Measurements from ENCODE around the gene ITPR1. TPM values are rescaled to one million over a fixed set of nuclear protein-coding genes. Genes with fewer than 3 reads are reported as not detected.

Gene ITPR1
- total and polyA plus RNA-seq, 2 of the 4 experiments (the other 2 are of a cell fraction) = 1.8 to 5.7 TPM

- Histone ChIP-seq H2AK9ac (replicated peaks; ENCODE audit: low read depth, low read length, poor library complexity) (no peak overlapping the region), H3K9me3 (ENCODE audit: control insufficient read depth, insufficient read depth, low read length) (no peaks in the 10 kb centered on the region), H3K23ac (ENCODE audit: low read depth, low read length) (no peak overlapping the region), H3K36me3 (ENCODE audit: control insufficient read depth, insufficient read depth, low read length) (no peaks in the 10 kb centered on the region), H2AFZ (replicated peaks; ENCODE audit: low read length, poor library complexity) (no peak overlapping the region), H4K91ac (ENCODE audit: insufficient read depth, low read depth, low read length) (no peak overlapping the region), H3K9ac (ENCODE audit: low read depth, low read length) (no peak overlapping the region), H3K9me1 (ENCODE audit: insufficient read depth, low read length) (no peaks in the 10 kb centered on the region), H4K20me1 (ENCODE audit: insufficient read depth, low read length) (no peaks in the 10 kb centered on the region), H3K4me1 (ENCODE audit: control insufficient read depth, insufficient read depth, low read length) (no peaks in the 10 kb centered on the region; the same call in 1 of the 2 replicates), H3K4ac (ENCODE audit: low read depth, low read length) (no peak overlapping the region), H3K4me2 (ENCODE audit: low read depth, low read length) (no peak overlapping the region), H3K14ac (replicated peaks; ENCODE audit: low read depth, low read length) (no peak overlapping the region), H2AK5ac (ENCODE audit: low read depth, low read length) (no peak overlapping the region), H3K56ac (ENCODE audit: extremely low read depth, insufficient read depth, low read length) (no peak overlapping the region), H3K18ac (ENCODE audit: low read depth, low read length) (no peak overlapping the region), H3K4me3 (ENCODE audit: insufficient read depth, low read depth, low read length) (no peak overlapping the region), H2BK20ac (ENCODE audit: low read depth, low read length) (no peak overlapping the region), H2BK120ac (ENCODE audit: low read depth, low read length) (no peak overlapping the region), H4K8ac (ENCODE audit: low read depth in 2 of 2, low read length in 2 of 2) (no peak overlapping the region), H3K79me1 (ENCODE audit: low read depth in 1 of 2, low read length in 2 of 2) (no peaks in the 10 kb centered on the region), H4K5ac (ENCODE audit: low read depth, low read length) (no peak overlapping the region), H3K27ac (ENCODE audit: insufficient read depth, low read length) (no peak overlapping the region), H3K27me3 (ENCODE audit: control insufficient read depth, insufficient read depth, low read length) (no peaks in the 10 kb centered on the region), H2BK15ac (ENCODE audit: low read depth, low read length) (no peak overlapping the region), H2BK5ac (ENCODE audit: low read depth, low read length, poor library complexity, severe bottlenecking) (no peak overlapping the region)
- ATAC-seq (ENCODE audit: low read depth) = no peak
- TF ChIP-seq POLR2A (IDR thresholded peaks at IDR 0.05; ENCODE audit: low read depth, low read length) (no peak), ELK1 (IDR thresholded peaks at IDR 0.05; ENCODE audit: borderline replicate concordance, low read depth, low read length) (no peak), RFX5 (IDR thresholded peaks at IDR 0.05; ENCODE audit: low read depth, low read length) (no peak), USF2 (IDR thresholded peaks at IDR 0.05; ENCODE audit: low read depth, low read length) (no peak), SMC3 (IDR thresholded peaks at IDR 0.05; ENCODE audit: low read depth, low read length) (no peak), MXI1 (IDR thresholded peaks at IDR 0.05; ENCODE audit: borderline replicate concordance, low read depth, low read length) (no peak), FOS (IDR thresholded peaks at IDR 0.05; ENCODE audit: low read depth, low read length) (no peak), MAFK (IDR thresholded peaks at IDR 0.05; ENCODE audit: low read depth, low read length) (no peak), BHLHE40 (IDR thresholded peaks at IDR 0.05; ENCODE audit: low read depth, low read length) (no peak), CHD1 (IDR thresholded peaks at IDR 0.05; ENCODE audit: low read depth, low read length) (no peak), CTCF (conservative IDR thresholded peaks at IDR 0.05; ENCODE audit: low read depth, low read length) (no peak), RAD21 (IDR thresholded peaks at IDR 0.05; ENCODE audit: low read length) (no peak), RCOR1 (IDR thresholded peaks at IDR 0.05; ENCODE audit: insufficient replicate concordance, low read length) (no peak), CEBPB (IDR thresholded peaks at IDR 0.05; ENCODE audit: low read depth, low read length) (no peak), NFE2L2 (IDR thresholded peaks at IDR 0.05; ENCODE audit: low read depth, low read length) (no peak), MAZ (IDR thresholded peaks at IDR 0.05; ENCODE audit: borderline replicate concordance, low read depth, low read length) (no peak)
- POLR2A ChIA-PET (ENCODE audit: unreplicated experiment) = no interaction called here
- 80% methylated on average over 1 of the region's 6 CpGs; no CpG with 5 or more reads in 1 of the 2 experiments for WGBS, 2 experiments (ENCODE audit: extremely low coverage in 2 of 2, insufficient read length in 1 of 2)
- DNase-seq = no peak
- dilution Hi-C loops (cut with HindIII; ENCODE audit: low sequenced_read_pairs, unreplicated experiment) (no loop called here), in situ Hi-C loops (cut with MboI; ENCODE audit: low sequenced_read_pairs) (no loop called here), intact Hi-C loops (cut with micrococcal nuclease) (no loop called here)
- BruUV-seq (replicated peaks) = no TSS peak
- CTCF ChIA-PET = no interaction called here
Observed at GRCh38 chr3:4574426-4574965, 81.3 kb downstream of the ITPR1 start.
